K562 (cell line): ENCODE results near the gene VARS1. TPM values are rescaled to one million over a fixed set of nuclear protein-coding genes. Genes with fewer than 3 reads are reported as not detected.

Experiments used
- ATF7 ChIP-seq: fragments of 450-650 bp; IDR thresholded peaks from 2 replicates; pipeline ENCODE4 v1.7.1; 2014; ENCODE audit warnings: mild to moderate bottlenecking, moderate library complexity
- CREBBP ChIP-seq: IDR thresholded peaks from one replicate; pipeline ENCODE4 v1.6.1; 2012; ENCODE audit warnings: low read depth, mild to moderate bottlenecking, control low read depth, inconsistent platforms, low read length
- EHMT2 ChIP-seq: fragments of 450-650 bp; IDR thresholded peaks from 2 replicates; pipeline ENCODE4 v1.6.1; 2018; ENCODE audit warnings: antibody characterized with exemption
- FOSL1 ChIP-seq: fragments of 200-800 bp; sonication (Bioruptor generic); conservative IDR thresholded peaks from 2 replicates; pipeline ENCODE4 v1.6.1; 2016; ENCODE audit warnings: missing genetic modification characterization, missing compliant biosample characterization
- GABPB2 ChIP-seq: fragments of 250-450 bp; sonication (Bioruptor Pico); conservative IDR thresholded peaks from 2 replicates; pipeline ENCODE4 v1.5.1; 2021; ENCODE audit warnings: mild to moderate bottlenecking
- HMGXB4 ChIP-seq: sonication (generic); formaldehyde crosslinking; IDR thresholded peaks from 2 replicates; pipeline ENCODE4 v1.8.1; 2023; ENCODE audit warnings: mild to moderate bottlenecking, missing genetic modification reagents
- HSF4 ChIP-seq: fragments of 250-450 bp; sonication (Bioruptor Pico); IDR thresholded peaks from 2 replicates; pipeline ENCODE4 v2.1.2; 2022; ENCODE audit warnings: mild to moderate bottlenecking, moderate library complexity, borderline replicate concordance
- ILK ChIP-seq: fragments of 450-650 bp; IDR thresholded peaks from 2 replicates; pipeline ENCODE4 v1.6.1; 2016; ENCODE audit warnings: missing genetic modification characterization, low read depth, mild to moderate bottlenecking, missing compliant biosample characterization, moderate library complexity, borderline replicate concordance
- KDM5B ChIP-seq: fragments of 200-600 bp; sonication (generic); IDR thresholded peaks from 2 replicates; pipeline ENCODE4 v1.6.1; 2012; ENCODE audit warnings: low read depth, mild to moderate bottlenecking, moderate library complexity, low read length, control low read depth, inconsistent platforms; ENCODE audit not compliant: insufficient replicate concordance
- MED1 ChIP-seq: sonication (generic); formaldehyde crosslinking; IDR thresholded peaks from 2 replicates; pipeline ENCODE4 v1.8.1; 2023; ENCODE audit warnings: missing genetic modification reagents, borderline replicate concordance
- MEF2D ChIP-seq: conservative IDR thresholded peaks from 2 replicates; pipeline ENCODE4 v1.6.1; 2016; ENCODE audit warnings: low read depth, missing genetic modification characterization, missing compliant biosample characterization
- MXD1 ChIP-seq: fragments of 250-450 bp; sonication (Bioruptor Pico); IDR thresholded peaks from 2 replicates; pipeline ENCODE4 v1.8.0; 2021; ENCODE audit warnings: borderline replicate concordance, mild to moderate bottlenecking, moderate library complexity; ENCODE audit not compliant: poor library complexity, severe bottlenecking
- PHB ChIP-seq: fragments of 250-450 bp; sonication (Bioruptor Pico); IDR thresholded peaks from 2 replicates; pipeline ENCODE4 v1.5.0; 2021
- SNIP1 ChIP-seq: fragments of 450-650 bp; IDR thresholded peaks from 2 replicates; pipeline ENCODE4 v1.7.1; 2017; ENCODE audit warnings: low read depth, mild to moderate bottlenecking
- SRSF7 ChIP-seq: fragments of 200-400 bp; formaldehyde crosslinking; optimal IDR thresholded peaks from 2 replicates; pipeline ENCODE3; 2017; ENCODE audit warnings: mild to moderate bottlenecking, low read depth, low read length
- TCF7 ChIP-seq: sonication (generic); IDR thresholded peaks from 2 replicates; pipeline ENCODE4 v1.6.1; 2016; ENCODE audit warnings: antibody characterized with exemption, borderline replicate concordance
- U2AF2 ChIP-seq: fragments of 200-400 bp; formaldehyde crosslinking; optimal IDR thresholded peaks from 2 replicates; pipeline ENCODE3; 2017; ENCODE audit warnings: low read depth, mild to moderate bottlenecking, low read length
- ZBTB8A ChIP-seq: fragments of 450-650 bp; IDR thresholded peaks from 2 replicates; pipeline ENCODE4 v1.6.1; 2018; ENCODE audit warnings: mild to moderate bottlenecking, moderate library complexity; ENCODE audit not compliant: partially characterized antibody
- ZNF77 ChIP-seq: fragments of 250-450 bp; sonication (Bioruptor Pico); IDR thresholded peaks from 2 replicates; pipeline ENCODE4 v1.5.0; 2020
- polyA plus RNA-seq, 8 experiments: library from polyadenylated mRNA; depleted of rRNA in 4 of 8; stranded (reverse) in 5 of 8; unstranded in 3 of 8; fragments of >200 nt; fragmentation: Nextera tagmentation in 2 of 8; fragmentation: Illumina TruSeq in 1 of 8; extraction: Ambion mirVana in 2 of 8; extraction: Trizol in 1 of 8; gene quantifications; 2 replicates each; pipeline versions ENCODE4 v1.2.1 to v1.2.3, GENCODE V29; 2011 to 2014; ENCODE audit warnings: inconsistent platforms in 1 of 8, missing spikeins in 1 of 8
- total RNA-seq, 7 experiments: library from RNA; depleted of rRNA in 6 of 7; stranded (reverse); fragments of >200 nt in 6 of 7; fragmentation: Illumina TruSeq in 2 of 7; extraction: Trizol in 2 of 7; gene quantifications; 2 replicates each; pipeline versions ENCODE4 v1.2.1 to v1.2.3, GENCODE V29; 2011 to 2021; ENCODE audit warnings: low replicate concordance in 1 of 7
- TF ChIP-seq, protein P1 (sequence below): sonication (generic); formaldehyde crosslinking; IDR thresholded peaks from 2 replicates; pipeline ENCODE4 v1.8.1; 2023; ENCODE audit warnings: mild to moderate bottlenecking, missing genetic modification reagents
- TF ChIP-seq, protein P2 (sequence below): fragments of 200-800 bp; sonication (Bioruptor generic); IDR thresholded peaks from 2 replicates; pipeline ENCODE4 v1.6.1; 2016; ENCODE audit warnings: missing genetic modification characterization, missing compliant biosample characterization

Gene VARS1
- total and polyA plus RNA-seq, 9 of the 15 experiments (the other 6 are each of a cell fraction or from before 2014, with no cell fraction given), result 2.9 to 488 (median 130) TPM

GRCh38 chr6:31826793-31827285 is 31.3 kb upstream of the VARS1 start (continued):
- no peak for TF ChIP-seq HMGXB4 (CRISPR knock-in tag)
- peak; percentile 64; the same call in 1 of the 2 replicates for TF ChIP-seq MEF2D (tag)
- TF ChIP-seq ILK (tag), result no peak
- TF ChIP-seq HSF4, result no peak
- no peak for TF ChIP-seq ZNF77 (CRISPR knock-in tag)
- no peak for TF ChIP-seq ZBTB8A
- TF ChIP-seq ATF7, result no peak
- no peak for TF ChIP-seq MED1 (CRISPR knock-in tag)
- TF ChIP-seq PHB (CRISPR knock-in tag), result 0 out of 2 replicates have a peak, but pooled peaks have one; percentile 41
- TF ChIP-seq KDM5B, result peak; percentile 39
- TF ChIP-seq SNIP1, result no peak
- TF ChIP-seq FOSL1, result no peak
- TF ChIP-seq U2AF2, result no peak
- TF ChIP-seq CREBBP, result no peak
- no peak for TF ChIP-seq MXD1 (CRISPR knock-in tag)
- TF ChIP-seq EHMT2, result no peak
- TF ChIP-seq, protein P1, sequence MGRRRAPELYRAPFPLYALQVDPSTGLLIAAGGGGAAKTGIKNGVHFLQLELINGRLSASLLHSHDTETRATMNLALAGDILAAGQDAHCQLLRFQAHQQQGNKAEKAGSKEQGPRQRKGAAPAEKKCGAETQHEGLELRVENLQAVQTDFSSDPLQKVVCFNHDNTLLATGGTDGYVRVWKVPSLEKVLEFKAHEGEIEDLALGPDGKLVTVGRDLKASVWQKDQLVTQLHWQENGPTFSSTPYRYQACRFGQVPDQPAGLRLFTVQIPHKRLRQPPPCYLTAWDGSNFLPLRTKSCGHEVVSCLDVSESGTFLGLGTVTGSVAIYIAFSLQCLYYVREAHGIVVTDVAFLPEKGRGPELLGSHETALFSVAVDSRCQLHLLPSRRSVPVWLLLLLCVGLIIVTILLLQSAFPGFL, result 0 out of 2 replicates have a peak, but pooled peaks have one; percentile 67
- TF ChIP-seq TCF7, result no peak
- TF ChIP-seq, protein P2, sequence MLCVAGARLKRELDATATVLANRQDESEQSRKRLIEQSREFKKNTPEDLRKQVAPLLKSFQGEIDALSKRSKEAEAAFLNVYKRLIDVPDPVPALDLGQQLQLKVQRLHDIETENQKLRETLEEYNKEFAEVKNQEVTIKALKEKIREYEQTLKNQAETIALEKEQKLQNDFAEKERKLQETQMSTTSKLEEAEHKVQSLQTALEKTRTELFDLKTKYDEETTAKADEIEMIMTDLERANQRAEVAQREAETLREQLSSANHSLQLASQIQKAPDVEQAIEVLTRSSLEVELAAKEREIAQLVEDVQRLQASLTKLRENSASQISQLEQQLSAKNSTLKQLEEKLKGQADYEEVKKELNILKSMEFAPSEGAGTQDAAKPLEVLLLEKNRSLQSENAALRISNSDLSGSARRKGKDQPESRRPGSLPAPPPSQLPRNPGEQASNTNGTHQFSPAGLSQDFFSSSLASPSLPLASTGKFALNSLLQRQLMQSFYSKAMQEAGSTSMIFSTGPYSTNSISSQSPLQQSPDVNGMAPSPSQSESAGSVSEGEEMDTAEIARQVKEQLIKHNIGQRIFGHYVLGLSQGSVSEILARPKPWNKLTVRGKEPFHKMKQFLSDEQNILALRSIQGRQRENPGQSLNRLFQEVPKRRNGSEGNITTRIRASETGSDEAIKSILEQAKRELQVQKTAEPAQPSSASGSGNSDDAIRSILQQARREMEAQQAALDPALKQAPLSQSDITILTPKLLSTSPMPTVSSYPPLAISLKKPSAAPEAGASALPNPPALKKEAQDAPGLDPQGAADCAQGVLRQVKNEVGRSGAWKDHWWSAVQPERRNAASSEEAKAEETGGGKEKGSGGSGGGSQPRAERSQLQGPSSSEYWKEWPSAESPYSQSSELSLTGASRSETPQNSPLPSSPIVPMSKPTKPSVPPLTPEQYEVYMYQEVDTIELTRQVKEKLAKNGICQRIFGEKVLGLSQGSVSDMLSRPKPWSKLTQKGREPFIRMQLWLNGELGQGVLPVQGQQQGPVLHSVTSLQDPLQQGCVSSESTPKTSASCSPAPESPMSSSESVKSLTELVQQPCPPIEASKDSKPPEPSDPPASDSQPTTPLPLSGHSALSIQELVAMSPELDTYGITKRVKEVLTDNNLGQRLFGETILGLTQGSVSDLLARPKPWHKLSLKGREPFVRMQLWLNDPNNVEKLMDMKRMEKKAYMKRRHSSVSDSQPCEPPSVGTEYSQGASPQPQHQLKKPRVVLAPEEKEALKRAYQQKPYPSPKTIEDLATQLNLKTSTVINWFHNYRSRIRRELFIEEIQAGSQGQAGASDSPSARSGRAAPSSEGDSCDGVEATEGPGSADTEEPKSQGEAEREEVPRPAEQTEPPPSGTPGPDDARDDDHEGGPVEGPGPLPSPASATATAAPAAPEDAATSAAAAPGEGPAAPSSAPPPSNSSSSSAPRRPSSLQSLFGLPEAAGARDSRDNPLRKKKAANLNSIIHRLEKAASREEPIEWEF, result no peak
- TF ChIP-seq SRSF7, result no peak
- peak; percentile 77; the same call in 1 of the 2 replicates for TF ChIP-seq GABPB2 (CRISPR knock-in tag)
